HG02973 (cell line): Measurements from ENCODE around the gene DHX34.
"Not testable (repeated sequence)": the region's sequence is repeated elsewhere in the genome, so short reads cannot be mapped to it uniquely, and the experiment has no call there.

Source experiments
- ATAC-seq: cut with Tn5 transposase; IDR thresholded peaks from one replicate; pipeline ENCODE4 v1.9.1; 2021; ENCODE audit warnings: moderate library complexity; ENCODE audit not compliant: unreplicated experiment

Gene DHX34

DNA sequence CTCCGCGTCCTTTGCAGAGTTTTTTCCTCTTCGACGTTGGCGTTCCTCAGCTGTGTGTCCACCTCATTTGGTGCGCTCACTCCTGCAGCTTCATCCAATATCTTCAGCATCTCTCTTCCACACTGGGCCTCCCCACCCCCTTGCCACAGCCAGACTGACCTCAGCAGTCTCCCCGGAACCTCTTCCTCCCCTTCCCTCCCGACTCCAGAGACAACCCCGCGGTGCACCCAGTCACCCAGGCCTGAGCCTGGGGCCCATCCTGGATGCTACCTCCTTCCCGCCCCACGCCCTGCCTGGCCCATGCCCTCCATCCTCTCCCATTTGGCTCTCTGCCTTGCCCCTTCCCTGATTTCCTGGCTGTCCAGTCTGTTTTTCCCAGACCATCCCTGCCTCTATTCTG is 25.2 kb upstream of the DHX34 start:
- ATAC-seq: no peak

GRCh38 chr19:47324502-47324901 is 24.6 kb upstream of the DHX34 start:
- ATAC-seq: no peak

DNA sequence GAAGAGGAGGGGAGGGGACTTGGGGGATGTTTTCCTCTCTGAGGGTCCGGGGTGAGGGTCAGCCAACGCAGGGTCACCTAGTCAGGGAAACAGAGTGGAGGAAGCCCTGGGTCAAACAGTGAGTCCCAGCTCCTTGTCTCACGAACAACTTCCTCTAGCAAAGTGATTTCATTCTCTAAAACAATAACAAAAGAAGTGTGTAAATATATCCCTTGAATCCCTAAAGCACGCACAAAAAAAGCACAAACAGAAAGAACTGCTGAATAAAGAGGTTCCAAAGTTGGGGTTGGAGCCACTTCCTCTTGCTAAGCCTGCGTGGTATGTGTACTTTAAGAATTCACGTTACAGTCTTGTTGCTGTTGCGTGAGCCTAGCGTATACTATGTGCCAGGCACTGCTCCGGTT is 18.6 kb upstream of the DHX34 start:
- no peak for ATAC-seq

- no peak for ATAC-seq
Observed at GRCh38 chr19:47331490-47331889, 17.6 kb upstream of the DHX34 start.

- ATAC-seq: no peak
Observed at GRCh38 chr19:47331931-47332547, 17.1 kb upstream of the DHX34 start, which contains the start of gene C5AR2. C5AR2 (plus strand) TSS chr19:47332175; CDS start chr19:47340800, 8,625 bp downstream.

DNA sequence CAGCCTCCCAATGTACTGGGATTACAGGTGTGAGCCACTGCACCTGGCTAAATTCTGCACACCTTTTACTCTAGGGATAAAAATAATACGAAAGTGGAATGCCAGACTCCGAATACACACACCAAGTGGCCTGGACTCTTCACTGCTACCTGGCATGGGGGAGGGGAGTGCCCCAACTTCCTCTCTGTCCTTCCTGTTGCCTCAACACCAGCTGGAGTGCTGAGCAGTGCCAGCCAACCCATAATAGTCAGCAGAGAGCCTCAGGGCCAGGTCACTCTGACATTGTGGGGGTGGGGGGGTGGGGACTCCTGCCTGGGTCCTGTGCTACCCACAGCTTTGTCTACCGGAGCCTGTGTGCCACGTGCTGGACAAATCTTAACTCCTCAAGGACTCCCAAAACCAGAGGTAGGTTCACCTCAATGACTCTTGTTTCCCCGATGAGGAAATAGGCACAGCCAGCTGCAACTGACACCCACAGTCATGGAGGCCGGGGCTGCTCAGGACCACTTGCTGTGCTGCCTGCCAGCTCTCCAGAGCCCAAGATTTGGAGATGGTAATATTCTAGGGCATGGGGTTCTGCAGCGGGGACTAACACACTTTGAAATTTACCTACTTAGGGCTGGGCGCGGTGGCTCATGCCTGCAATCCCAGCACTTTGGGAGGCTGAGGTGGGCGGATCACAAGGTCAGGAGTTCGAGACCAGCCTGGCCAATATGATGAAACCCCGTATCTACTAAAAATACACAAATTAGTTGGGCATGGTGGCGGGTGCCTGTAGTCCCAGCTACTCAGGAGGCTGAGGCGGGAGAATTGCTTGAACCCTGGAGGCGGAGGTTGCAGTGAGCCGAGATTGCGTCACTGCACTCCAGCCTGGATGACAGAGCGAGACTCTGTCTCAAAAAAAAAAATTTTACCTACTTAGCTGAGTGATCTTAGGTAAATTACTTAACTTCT is 12.1 kb upstream of the DHX34 start:
- ATAC-seq: not testable (repeated sequence)

- no peak for ATAC-seq
Observed at GRCh38 chr19:47339196-47339880, 9.8 kb upstream of the DHX34 start.

GRCh38 chr19:47340477-47341208 is 8.5 kb upstream of the DHX34 start:
- no peak for ATAC-seq

GRCh38 chr19:47341734-47342133 is 7.4 kb upstream of the DHX34 start:
- ATAC-seq: no peak

DNA sequence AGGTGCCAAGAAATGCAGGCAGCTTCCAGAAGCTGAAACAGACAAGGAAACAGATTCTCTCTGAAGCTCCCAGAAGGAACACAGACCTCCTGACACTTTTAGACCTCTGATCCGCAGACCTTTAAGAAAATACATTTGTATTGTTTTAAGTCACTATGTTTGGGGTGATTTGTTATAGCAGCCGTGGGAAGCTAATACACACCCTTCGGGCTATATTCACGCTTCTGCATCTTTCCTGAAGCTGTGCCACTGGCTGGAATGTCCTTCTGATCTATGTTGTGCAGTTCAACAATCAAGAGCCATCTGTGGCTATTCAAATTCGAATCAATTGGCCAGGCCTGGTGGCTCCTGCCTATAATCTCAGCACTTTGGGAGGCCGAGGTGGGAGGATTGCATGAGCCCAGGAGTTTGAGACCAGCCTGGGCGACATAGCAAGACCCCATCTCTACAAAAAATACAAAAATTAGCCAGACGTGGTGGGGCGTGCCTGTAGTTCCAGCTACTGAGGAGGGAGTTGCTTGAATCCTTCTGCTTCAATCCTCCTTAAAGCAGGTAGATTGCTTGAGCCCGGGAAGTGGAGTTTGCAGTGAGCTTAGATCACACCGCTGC is 5.8 kb upstream of the DHX34 start:
- no peak for ATAC-seq

DNA sequence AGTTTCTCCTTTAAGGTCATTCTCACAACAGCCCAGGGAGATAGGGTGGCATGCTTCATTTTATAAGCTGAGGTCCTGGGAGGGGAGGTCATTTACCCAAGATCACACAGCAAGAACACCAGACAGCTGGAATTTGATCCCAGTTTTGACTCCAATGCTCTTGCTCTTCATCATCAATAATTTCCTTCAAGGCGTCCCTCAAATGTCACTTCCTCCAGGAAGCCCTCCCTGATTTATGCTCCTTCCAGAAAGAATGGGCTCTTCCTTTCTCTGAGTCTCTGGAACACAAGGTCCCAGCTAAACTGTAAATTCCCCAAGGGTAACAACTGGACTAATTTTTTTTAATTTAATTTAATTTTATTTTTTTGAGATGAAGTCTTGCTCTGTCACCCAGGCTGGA is 4.7 kb upstream of the DHX34 start:
- no peak for ATAC-seq

- not testable (repeated sequence) for ATAC-seq
Observed at GRCh38 chr19:47346024-47346423, 3.1 kb upstream of the DHX34 start.

DNA sequence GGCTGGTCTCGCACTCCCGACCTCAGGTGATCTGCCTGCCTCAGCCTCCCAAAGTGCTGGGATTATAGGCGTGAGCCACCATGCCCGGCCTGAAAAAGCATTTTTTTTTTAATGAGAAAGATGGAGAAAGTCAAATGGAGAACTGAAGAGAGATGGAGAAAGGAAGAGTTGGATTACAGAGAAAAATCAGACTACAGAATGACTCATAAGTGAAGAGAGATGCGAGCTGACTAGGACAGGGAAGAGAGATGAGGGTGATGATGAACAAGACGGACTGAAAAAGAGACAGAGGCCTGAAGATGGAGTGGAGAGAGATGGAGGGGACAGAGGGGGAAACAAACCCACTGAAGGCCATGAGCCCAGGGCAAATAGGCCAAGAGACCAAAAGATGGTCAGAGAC is 1.5 kb downstream of the DHX34 start:
- no peak for ATAC-seq

GRCh38 chr19:47351548-47351947 is 2.4 kb downstream of the DHX34 start:
- no peak for ATAC-seq

GRCh38 chr19:47352095-47352494 is 3.0 kb downstream of the DHX34 start:
- no peak for ATAC-seq

- ATAC-seq: no peak
Observed at GRCh38 chr19:47353307-47353712, 4.2 kb downstream of the DHX34 start.

GRCh38 chr19:47356900-47357299 is 7.8 kb downstream of the DHX34 start:
- ATAC-seq: no peak

DNA sequence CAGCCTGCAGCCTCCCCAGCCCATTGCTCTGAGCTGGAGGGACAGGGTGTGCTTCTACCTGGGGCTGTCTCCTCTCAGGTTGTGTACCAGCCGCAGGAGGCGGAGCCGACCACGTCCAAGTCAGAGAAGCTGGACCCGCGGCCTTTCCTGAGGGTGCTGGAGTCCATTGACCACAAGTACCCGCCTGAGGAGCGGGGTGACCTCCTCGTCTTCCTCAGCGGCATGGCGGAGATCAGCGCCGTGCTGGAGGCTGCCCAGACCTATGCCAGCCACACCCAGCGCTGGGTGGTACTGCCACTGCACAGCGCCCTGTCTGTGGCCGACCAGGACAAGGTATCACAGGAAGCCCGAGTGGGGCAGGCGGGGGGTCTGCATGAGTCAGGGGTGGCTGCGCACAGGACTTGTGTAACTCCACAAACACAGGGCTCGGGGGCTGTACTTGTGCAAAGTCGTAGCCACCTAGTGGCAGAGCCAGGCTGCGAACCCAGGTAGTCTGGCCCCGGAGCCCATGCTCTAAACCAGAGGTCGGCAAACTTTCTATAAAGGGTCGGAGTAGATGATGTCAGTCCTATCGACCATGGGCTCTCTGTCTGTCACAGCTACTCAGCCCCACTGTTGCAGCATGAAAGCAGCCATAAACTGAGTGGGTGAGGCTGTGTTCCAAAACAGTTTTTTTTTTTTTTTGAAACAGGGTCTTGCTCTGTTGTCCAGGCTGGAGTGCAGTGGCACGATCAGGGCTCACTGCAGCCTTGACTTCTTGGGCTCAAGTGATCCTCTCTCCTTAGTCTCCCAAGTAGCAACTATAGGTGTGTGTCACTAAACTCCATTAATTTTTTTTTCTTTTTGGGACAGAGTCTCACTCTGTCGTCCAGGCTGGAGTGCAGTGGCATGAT is 8.9 kb downstream of the DHX34 start:
- no peak for ATAC-seq

GRCh38 chr19:47358936-47359335 is 9.8 kb downstream of the DHX34 start:
- ATAC-seq: no peak

DNA sequence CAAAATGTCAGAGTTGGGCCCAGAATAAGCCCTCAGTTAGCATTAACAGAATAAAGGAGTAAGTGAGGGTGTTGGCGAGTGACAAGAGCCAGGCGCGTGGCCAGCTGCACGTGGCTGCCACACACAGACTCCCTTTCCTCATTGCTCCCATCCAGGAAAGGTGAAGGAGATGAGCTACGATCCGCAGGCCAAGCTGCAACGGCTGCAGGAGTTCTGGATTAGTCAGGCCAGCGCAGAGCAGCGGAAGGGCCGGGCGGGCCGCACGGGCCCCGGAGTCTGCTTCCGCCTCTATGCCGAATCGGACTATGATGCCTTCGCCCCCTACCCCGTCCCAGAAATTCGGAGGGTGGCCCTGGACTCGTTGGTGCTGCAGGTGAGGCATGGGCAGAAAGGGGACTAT is 13.2 kb downstream of the DHX34 start:
- ATAC-seq: no peak
